HG02642 (cell line): ENCODE data around the gene CREB5.

Experiments
- ATAC-seq: cut with Tn5 transposase; IDR thresholded peaks from one replicate; pipeline ENCODE4 v1.9.1; 2021; ENCODE audit warnings: mild to moderate bottlenecking; ENCODE audit not compliant: unreplicated experiment, poor library complexity

The CREB5 gene

DNA sequence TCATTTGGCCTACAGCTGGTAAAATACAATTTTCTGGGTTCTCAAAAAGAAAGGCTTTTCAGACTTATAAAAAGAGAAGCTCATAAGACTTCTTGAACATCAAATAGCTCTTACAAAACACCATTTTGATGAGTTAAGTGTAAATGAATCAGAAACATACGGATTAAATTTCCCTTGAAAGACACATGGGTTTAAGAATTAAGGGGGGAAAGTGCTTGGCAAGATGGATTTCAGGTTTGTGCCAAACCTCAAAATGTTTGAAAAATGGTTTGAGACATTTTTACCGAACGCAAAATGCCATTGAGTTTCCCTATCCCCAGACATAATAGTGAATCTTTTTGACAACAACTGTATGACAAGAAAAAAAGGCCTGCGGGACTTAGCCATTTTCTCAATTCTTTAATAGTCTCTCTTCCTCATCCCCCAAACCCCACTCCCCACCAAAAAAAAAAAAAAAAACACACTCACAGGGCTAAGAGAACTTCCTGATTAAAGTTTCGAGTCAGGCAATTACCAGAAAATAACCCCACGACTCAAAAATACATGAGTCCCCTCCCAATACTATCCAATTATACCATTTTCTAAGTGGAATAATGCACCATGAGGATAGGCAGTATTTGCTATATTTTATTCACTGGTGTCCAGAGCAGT, 285.7 kb downstream of the CREB5 start:
- no peak for ATAC-seq

- no peak for ATAC-seq
Observed at GRCh38 chr7:28698840-28699239, 286.5 kb downstream of the CREB5 start.

DNA sequence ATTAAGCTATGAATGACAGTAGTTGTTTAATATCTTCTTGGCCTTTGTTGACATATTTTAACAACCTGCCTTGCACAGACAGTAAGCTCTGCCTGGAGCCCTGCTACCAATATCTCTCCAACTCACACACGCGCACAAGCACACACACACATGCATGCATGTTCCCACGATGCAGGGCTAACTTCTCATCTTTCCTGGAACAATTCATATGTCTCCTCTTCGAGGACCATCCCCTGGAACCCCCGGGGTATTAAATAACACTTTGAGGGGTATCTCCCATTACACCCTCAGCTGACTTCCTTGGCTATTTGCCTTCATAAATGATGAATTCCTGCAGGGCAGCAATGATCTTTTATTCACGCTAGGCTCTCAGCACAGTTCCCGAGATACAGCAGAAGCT, 287.8 kb downstream of the CREB5 start:
- no peak for ATAC-seq

- ATAC-seq: no peak
Observed at GRCh38 chr7:28700790-28701203, 288.5 kb downstream of the CREB5 start.

DNA sequence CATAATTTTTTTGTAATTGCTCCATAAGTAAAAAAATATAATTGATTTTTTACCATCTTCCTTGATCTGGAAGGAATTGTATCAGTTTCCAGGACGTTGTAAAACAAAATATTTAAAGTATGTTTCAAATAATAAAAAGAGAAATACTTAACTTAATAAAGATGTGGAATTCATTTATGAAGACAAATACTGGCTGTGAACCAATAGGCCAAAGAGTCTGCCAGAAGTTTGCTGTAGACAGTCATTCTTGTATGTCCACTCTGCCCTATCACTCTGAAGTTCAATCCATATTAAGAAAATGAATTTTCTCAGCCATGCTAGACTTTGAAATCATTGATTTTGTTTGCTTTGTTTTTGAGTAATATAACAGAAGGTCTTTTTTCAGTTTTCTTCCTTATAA, 289.4 kb downstream of the CREB5 start:
- no peak for ATAC-seq

GRCh38 chr7:28702171-28702570, 289.9 kb downstream of the CREB5 start:
- ATAC-seq: no peak

GRCh38 chr7:28703037-28703765, 290.9 kb downstream of the CREB5 start:
- no peak for ATAC-seq

DNA sequence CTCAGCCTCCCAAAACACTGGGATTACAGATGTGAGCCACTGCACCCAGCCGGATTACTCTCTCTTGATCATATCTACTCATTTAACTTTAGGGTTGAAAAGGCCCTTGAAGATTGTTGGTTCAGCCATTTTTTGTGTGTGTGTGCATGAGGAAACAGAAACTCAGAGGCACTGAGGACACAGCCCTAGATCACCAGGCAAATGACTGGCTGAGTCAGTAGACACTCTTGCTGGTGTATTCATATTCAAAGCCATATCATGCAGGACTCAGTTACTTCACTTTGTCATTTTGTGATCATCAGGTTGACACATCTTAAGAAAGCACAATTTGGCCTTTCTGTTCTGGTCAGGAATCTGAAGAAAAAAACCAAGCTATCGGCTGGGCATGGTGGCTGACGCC, 292.4 kb downstream of the CREB5 start:
- ATAC-seq: no peak

- ATAC-seq: peak; percentile 95
Observed at GRCh38 chr7:28705350-28705749, 293.0 kb downstream of the CREB5 start.

- no peak for ATAC-seq
Observed at GRCh38 chr7:28706584-28706983, 294.3 kb downstream of the CREB5 start.

- ATAC-seq: no peak
Observed at GRCh38 chr7:28707291-28707690, 295.0 kb downstream of the CREB5 start.

- ATAC-seq: no peak
Observed at GRCh38 chr7:28708033-28708951, 296.0 kb downstream of the CREB5 start.

- ATAC-seq: no peak
Observed at GRCh38 chr7:28709748-28710147, 297.4 kb downstream of the CREB5 start.

- no peak for ATAC-seq
Observed at GRCh38 chr7:28711114-28711513, 298.8 kb downstream of the CREB5 start.

- no peak for ATAC-seq
Observed at GRCh38 chr7:28714459-28715120, 302.3 kb downstream of the CREB5 start.

DNA sequence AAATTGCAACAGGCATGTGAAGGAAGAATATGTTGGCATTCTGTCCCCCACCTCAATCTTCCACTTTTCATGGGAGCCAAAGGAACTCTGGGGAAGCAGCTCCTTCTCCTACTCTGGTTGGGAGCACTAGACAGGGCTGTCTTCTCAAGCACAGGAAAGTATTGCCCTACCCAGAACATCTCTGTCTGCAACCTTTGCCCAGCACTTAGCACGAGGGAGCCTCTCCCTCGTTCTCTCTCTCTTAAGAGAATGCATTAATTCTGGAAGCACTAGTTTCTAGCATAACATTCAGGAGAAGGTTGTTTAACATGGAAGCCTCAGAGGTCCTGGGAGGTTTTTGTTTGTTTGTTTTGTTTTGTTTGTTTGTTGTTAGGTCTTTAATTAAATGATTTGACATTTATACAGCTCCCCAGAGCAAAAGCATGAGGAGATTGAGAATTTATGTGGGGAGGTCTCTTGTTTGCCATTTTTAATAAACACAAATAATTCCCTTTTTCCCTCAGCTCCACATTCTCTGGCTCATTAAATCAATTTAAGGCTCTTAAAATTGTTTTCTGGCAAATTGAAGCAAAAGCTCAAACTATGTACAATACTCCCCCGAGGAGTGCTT, 305.2 kb downstream of the CREB5 start:
- no peak for ATAC-seq

GRCh38 chr7:28718055-28718481, 305.8 kb downstream of the CREB5 start:
- no peak for ATAC-seq

DNA sequence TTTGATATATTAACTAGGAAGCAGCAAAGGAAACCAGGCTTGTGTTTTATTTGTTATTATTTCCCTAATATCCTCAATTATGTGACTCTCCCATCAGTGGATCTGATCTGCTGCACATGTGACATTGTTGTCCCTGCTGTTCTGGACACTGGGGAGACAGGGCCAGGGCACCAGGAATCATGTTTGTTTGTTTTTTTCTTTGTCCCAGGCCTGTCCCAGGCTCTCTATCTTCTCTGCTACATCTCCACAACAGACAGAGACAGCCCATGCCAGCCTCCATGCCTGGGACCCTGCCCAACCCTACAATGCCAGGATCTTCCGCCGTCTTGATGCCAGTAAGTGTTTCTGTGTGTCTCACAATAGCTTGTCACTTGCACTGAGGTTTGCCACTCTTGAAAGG, 306.2 kb downstream of the CREB5 start:
- no peak for ATAC-seq

GRCh38 chr7:28722684-28723083, 310.4 kb downstream of the CREB5 start:
- ATAC-seq: no peak

DNA sequence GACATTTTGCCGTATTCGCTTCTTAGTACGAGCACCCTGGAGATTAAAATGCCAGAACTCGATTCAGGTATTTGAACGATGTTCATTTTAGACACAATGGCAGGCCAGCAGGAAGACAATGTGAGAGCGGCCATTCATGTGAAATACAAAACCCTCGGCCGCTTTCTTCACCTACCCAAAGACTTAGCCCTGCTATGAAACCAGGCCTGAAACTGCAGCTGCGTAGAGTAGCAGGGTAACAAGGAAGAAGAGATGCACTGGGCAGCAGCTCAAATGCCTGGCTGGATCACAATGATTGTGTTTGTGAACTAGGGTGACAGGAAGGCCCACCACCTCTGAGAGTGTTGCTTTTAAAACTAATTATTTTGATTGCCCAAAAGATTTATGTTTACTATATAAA, 311.0 kb downstream of the CREB5 start:
- ATAC-seq: no peak
